Germinal center (tissue), 1 donor: ENCODE data around the gene PMPCA.
"Not testable (repeated sequence)": the region's sequence is repeated elsewhere in the genome, so short reads cannot be mapped to it uniquely, and the experiment has no call there.

Source experiments
- DNase-seq: peaks from one replicate; pipeline ENCODE4 v3.0.0; 2012; ENCODE audit warnings: mixed read lengths, low spot score

PMPCA gene

DNA sequence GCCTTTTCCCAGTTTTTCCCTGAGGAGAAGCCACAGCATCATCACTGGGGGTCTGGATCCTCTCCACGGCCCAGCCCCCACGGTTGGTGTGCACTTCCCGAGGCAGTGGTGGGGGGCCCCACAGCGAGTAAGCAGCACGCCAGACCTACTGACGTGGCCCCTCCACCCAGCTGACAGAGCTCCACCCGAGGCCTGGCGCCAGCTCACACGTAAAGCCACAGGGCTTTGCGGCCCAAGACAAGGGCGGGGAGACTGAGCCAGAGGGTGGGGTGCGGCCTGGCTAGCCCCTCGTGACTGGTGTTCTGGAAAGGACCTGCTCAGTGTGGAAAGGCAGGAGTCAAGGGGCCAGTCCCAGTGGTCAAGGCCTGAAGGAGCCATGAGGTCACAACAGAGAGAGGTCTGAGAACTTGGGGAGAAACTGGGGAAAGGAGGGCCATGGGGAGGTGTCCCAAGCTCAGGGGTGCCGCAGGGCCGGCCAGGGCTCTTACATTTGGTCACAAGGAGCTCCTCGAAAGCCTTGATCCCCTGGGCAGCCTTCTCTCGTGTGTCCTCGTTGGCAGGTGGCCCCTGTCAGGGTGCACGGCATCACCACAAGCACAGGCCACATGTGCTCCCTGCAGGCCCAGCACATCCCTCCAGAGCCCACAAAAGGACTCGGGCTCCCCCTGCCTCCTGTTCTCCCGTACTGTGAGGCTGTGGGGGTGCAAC lies 16.0 kb upstream of the PMPCA start:
- no peak for DNase-seq

DNA sequence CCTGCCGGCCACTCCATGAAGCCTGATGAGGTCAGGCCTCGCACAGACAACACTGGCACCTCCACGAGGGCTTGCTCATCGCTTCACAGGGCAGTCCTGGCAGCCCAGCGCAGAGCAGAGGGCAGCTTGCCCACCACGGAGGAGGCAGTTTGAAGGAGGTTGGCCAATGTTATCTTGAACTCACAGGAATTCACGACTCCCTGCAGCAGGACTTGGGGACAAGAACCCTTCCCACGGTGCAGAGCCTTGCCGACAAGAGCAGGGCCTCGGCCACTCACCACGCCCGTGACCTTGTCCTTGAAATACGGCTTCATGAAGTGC lies 15.5 kb upstream of the PMPCA start:
- DNase-seq: no peak

DNA sequence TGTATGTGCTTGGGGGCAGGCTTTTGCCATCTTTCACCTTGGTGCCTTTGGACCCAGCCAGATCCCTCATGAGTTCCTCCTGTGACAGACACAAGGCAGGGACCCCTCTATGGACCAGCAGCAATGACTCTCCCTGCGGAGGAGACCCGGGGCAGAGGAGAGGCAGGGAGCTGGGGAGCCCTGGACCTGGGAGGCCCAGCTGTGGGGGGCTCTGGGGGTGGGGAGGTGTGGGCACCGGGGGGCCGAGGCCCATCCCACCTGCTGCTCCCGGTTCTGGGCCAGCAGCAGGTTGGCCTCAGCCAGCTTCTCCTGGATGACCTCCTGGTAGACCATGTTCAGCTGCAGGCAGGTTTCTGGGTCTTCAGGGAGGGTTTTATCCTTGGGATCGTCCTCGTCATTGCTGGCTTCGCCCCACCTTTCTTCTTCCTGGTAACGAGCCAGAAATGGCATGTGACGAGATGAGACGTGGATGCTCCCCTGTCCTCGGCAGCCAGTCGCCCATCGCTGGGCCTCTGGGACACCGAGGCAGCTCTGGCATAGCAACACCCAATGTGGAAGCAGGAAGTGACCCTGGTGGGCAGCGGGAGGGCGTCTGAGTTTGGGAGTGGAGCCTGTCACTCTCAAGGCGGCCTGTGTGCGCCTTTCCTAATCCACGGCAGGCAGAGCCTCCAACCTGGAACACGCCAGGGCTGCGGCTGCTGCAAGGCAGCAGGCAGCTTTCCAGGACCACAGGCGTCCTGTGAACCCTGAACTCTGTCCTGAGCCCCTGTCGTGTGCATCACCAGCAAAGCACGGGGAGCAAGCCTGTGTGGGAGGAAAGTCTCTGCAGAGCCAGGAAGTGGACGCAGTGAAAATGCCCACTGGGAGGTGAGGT lies 14.9 kb upstream of the PMPCA start:
- no peak for DNase-seq

DNA sequence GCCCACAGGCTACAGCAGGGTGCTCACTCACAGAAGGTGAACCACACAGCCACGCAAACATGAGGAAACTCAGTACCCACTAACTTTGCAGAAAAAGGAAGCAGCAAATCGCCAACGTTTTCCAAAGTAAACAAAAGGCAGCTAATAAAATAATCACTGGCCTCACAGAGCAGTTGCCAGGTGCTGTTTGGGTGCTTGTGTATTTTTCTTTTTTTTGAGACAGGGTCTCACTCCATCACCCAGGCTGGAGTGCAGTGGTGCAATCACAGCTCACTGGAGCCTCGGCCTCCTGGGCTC lies 14.3 kb upstream of the PMPCA start:
- DNase-seq: no peak

DNA sequence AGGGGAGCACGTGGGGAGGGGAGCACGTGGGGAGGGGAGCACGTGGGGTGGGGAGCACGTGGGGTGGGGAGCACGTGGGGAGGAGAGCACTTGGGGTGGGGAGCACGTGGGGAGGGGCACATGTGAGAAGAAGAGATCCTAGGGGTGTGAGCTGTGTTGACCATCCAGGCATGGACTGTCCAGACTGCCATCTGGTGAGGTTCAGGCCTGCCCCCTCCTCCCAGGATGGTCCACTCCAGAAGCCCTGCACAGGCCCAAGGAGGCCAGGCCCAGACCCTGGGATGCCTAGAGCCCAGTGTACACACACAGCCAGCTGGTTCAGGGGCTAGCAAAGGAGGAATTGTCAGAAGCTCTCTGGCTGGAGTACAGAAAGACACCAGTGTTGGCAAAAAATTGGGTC lies 12.8 kb upstream of the PMPCA start:
- DNase-seq: no peak

DNA sequence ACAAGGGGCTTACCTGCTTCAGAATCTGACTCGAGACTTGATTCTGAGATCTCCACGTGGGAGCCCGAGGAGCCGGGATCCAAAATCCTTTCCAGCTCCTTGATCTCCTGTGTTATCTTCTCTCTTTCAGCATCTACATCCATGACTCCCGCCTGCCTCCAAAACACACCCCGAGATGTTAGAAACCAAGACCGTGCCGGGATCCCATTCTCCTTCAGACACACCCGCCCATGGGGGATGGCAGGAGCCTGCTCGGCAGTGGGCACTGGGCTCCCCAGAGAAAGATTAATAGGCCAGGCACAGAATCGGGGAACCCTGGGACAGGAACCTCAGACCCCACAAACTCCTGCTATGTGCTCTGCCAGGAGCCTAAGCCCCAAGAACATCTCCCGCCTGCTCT lies 12.2 kb upstream of the PMPCA start:
- no peak for DNase-seq

DNA sequence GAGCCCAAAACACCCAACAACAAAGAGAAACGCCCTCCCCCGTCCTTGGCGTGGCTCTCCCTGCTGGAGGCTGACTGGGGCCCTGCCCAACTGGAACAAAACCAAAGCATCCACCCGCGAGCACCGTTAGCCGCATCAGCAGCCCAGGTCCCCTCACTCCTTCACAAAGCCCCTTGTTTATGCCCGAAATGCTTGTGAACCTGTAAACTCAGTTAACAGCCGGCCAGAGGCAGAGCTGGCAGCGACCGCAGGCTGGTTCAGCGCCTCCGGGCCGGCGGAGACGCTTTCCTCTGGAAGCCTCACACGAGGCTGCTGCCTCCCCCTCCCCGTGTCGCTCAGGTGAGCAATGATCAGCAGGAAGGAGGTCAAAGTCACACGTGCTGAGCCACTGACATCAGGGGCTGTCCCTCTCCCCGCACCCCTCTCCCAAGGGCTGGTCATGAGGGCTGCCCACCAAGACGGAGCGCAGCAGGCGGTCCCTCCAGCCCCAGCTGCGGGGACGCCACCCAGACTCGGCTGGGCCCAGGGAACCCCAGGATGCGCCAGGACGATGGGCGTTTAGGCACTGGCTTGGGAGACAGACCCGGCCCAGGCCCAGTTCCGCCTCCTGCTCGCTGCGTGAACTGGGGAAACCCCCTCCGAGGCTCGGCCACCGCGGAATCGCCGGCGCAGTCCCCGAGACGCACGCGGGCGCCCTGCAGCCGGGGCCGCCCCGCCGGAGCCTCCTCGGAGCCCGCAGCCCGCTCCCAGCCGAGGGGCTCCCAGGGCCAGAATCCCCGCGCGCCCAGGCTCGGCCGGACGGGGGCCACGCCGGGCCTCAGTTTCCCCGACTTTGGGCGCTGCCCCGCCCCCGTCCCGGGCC lies 11.1 kb upstream of the PMPCA start:
- peak; percentile 46 for DNase-seq

DNA sequence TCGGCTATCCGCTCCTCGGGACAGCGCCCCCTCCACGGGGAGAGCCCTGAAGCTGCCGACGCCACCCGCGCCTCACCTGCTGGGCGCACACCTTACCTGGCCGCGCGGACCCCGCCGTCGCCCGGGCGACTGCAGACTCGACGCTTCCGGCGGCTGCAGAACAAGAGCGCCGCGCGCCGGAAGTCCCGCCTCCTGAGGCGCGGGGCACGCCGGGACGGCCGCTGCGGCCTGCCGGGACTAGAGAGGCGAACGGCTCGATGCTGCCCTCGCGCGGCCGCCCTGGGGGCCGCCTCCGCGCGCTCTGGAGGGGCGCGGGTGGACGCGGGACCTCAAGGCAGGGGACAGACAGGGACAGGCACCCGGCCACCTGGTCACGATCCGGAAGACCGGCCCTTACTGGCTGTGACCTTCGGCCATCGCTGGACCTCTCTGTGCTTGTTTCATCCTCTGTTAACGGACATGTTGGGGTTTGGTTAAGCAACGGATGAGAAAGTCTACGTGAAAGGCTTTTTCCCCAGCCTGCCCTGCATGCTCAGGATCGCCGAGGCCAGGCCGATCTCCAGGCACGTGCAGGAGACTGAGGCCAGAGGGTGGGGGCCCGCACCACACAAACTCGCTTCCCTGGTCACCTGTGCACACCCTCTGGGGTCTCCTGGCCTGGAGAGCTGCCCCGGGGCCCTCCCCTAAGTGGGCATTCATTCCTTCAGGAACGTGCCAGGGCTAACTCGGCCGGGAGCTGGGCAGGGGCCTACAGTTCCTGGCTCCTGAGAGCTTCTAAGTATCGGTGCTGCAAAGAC lies 10.2 kb upstream of the PMPCA start, which contains the start of gene SNAPC4:
Gene SNAPC4 (minus strand): TSS at position 133 of the 797 bp plus-strand sequence. CDS start 1,742 bp downstream, outside the sequence.
- peak; percentile 92 for DNase-seq

DNA sequence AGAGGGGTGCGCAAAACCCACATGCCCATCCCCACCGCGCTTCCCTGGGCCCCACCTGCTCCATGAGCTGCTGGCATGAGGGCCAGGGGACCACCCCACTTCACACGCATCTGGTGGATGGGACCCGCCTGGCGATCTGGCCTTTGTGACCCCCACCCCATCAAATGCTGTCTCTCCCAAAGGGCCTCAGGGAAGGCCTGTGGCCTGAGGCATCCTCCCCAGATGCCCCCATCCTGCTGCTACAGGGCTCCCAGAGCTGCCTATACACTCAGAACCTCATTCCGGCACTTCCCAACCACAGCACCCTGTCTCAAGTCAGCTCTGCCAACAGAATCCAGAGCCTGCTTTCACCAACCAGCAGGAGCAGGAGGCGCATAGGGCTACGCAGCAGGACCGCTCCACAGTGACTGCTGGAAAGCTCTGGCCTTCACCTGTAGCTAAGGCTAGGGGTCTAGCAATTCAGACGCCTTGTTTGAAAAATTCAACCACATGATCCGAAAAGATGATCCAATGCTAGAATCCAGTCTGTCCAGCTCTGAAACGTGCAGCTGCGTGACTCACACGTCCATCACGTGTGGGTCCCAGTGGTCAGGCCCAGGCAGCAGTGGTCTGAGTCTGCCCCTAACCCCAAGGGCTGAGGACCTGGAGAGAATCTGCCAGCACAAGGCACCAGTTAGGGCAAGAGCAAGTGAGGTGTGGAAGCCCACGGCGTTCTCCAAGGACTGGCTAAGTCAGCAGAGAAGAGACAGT lies 9.1 kb upstream of the PMPCA start:
- no peak for DNase-seq

DNA sequence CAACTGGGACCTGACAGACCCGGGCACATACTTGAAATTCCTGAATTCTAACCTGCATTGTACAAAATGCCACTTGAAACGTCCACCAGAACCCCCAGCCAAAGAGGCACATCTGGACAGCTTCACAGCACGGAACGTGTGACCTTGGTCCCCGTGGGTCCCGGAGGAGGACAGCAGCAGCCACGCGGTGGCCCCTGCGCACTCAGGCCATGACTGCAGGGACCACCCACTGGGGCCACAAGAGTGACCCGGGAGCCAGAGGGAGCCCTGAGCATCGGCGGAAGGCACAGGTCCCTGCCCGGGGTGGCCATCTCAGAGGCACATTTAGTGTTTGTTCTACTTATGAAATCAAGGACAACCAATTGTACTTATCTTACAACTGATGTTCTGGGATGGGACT lies 8.4 kb upstream of the PMPCA start:
- no peak for DNase-seq

DNA sequence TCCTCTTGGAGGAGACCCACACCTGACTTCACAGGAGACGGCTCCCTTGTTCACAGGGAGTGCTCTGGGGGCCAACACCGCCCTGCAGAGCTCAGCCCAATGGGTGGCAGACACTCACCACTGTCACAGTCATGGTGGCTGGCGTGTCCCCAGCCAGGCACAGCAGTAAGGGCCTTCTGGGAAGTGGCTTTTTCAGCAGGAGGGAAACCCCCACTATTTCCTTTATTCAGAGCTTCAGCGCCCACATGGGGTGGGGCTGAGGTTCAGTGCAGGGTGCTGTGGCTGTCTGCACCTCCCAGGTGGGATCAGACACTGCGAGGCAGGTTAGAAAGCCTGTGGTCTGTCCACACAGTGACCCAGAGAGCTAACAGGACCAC lies 6.9 kb upstream of the PMPCA start:
- DNase-seq: peak; percentile 32

DNA sequence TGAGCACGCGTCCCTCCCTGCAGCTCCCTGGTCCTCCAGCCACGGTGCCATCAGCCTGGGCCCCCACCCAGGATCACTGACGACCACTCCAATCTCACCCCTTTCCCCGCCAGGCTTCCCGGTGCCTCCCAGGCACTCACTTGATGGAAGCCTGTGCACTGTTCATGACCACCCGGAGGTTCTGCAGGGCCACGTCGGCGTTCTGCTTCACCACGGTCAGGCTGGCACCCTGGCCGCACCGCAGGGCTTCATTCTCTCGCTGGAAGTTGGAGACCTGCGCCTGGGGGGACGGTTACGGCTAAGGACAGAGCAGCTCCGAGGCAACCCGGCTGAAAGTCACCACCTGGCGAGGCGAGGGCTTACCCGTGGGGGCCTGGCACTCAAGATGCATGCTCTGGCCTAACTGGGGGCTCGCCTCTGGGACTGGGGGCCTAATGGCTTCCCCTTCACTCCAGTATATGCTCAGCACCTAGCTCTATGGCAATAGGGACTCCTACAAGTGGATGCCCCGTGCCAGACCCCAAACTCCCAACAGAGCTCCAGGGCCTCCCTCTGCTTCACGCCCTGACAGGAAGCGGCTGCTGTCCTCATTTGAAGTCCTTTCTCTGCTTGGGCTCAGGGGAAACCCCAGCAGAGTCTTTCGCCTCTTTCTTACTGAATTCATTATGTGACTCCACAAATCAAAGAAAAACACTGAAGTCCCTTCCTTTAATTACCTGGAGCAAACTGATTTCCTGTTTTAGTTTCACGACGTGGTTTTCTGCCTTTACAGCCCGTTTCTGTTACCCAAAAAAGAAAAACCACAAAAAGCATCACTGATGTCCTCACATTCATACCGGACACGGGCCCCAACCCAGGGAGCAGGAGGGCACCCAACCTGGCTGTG lies 6.3 kb upstream of the PMPCA start:
- no peak for DNase-seq

DNA sequence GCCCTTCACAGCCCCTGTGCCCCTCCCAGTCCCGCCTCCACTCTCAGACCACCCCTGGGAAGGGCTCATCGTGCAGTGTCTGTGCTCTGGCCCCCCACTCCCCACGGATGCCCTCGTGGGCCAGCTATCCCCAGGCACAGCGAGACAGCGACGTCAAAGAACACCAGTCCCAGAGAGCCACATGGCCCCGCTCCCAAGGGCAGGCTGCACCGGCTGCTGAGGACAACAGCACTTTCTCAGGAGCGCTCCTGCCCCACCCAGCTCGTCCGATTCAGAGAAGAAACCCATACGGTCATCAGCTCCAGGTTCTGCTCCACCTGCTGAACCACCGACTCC lies 5.7 kb upstream of the PMPCA start:
- no peak for DNase-seq

DNA sequence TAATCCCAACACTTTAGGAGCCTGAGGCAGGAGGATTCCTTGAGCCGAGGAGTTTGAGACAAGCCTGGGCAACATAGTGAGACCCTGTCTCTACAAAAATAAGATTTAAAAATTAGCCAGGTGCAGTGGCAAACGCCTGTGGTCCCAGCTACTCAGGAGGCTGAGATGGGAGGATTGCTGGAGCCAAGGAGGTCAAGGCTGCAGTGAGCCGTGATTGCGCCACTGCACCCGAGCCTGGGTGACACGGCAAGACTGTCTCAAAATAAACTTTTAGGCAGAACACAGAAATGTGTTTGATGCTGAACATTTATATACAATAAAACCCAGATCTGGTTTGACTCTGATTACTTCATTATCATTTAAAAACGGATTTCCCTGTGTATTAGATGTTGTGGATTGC lies 5.0 kb upstream of the PMPCA start:
- no peak for DNase-seq

DNA sequence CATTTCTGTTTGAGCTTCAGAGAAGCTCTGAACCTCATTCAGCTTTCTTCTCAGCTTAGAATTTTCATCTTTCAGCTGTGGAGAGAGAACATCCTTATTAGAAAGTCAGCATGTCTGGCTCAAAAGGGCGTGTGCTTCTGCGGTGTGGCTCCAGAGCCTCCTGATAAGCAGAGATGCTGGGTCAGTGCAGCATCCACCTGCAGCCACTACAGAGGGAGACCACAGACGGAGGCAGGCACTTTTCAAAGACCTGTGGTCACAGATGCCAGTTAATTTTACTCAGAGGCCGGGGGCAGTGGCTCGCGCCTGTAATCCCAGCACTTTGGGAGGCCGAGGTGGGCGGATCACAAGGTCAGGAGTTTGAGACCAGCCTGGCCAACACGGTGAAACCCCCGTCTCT lies 4.6 kb upstream of the PMPCA start:
- DNase-seq: not testable (repeated sequence)

DNA sequence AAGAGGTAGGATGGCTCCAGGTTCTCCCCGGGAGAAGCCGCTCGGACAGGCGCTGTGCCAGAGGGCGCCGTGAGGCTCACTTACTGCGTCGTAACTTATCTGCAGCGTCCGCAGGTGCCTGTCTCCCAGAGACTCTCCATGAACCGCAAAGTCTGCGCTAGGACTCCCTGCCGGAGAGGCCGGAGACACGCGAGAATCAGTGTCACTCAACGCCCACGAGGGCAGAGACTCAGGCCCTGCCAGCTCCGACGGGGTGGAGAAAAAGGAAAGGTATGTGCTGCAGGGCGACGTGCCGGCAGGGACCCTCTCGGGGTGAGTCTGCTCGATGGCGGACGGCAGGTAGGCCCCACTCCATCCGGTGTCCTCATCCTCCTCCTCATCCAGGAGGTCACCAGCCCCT lies 3.4 kb upstream of the PMPCA start:
- not testable (repeated sequence) for DNase-seq

DNA sequence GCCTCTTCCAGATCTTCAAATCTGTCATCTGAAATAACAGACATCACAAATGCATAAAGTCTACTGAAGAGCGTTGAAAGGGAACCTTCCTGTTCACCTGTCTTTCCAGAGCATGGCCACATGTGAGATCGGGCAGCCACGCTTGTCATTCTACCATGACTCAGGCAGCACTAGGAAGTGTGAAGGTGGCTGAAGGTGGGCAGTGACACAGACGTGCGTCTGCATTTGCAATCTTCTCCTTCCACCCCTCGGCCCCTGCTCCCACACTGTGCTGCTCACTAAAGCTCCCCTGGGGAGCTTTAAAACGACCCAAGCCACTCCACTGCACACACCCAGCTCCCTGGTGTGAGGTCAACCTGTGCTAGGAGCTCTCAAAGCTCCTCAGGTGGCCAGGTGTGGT lies 2.5 kb upstream of the PMPCA start:
- DNase-seq: no peak

DNA sequence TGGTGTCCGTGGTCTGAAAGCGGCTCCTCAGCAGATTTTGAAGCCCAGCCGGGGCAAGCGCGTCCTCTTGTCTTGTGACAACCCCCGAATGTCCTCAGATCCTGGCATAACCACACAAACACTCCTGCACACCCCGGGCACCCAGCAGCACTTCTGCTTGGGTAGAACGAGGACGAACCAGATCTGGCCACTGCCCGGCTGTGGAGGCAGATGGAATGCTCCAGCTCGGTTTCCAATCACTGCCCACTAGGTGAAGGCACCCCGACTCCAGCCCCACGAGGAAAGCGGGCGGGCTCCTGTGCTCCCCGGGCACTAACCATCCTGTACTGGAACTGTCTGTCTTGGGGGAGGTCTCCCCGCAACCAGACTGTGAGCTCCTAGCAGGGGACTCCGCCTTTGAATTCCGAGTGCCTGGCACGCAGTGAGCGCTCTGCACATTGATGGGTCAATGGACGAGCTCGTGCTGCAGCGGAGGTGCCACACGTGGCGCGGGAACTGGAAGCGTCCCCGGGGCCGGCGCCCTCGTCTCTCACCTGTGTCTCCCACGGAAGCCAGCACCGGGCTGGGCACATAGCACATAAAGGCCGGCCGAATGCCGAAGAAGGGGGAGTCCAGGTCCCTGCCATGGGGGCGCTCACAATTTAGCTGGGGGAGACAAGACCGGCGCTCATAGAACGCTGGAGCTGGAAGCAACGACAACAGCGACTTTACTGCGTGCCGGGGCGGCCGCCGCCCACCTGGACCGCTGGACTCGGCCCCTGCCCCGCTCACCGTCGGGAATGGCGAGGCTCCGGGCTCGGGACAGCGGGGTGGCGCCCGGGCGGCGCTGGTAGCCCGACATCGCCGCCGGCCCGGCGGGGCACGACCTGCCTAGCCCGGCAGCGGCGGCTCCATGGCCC lies 652 bp upstream of the PMPCA start:
- DNase-seq: peak; percentile 54

DNA sequence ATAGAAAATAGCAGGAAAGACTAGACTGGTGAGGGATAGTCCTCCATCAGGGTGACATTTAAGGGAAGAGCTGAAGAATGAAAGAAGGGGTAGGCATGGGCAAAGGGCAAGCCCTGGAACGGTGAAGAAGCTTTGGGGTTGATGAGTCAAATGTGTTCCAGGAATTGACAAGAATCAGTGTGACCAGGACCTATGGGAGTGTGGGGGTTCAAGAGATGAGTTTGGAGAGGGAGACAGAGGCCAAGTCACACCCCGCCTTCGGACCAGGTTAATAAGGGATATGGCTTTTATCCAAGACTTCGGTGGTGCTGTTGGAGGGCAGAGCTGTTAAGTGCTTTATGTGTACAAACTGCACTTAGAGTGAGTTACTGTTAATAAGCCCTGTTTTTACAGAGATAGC lies 920 bp downstream of the PMPCA start:
- DNase-seq: no peak
